BLaER1 (cell line): ENCODE data around the gene GGACT.

Experiments
- H3K27ac ChIP-seq: shearing (Covaris generic); formaldehyde crosslinking; 2 replicates; pipeline ENCODE4 v1.8.1; 2022
- H3K27me3 ChIP-seq: shearing (Covaris generic); formaldehyde crosslinking; 2 replicates; pipeline ENCODE4 v1.8.1; 2022
- H3K36me3 ChIP-seq: shearing (Covaris generic); formaldehyde crosslinking; 2 replicates; pipeline ENCODE4 v1.8.1; 2022
- H3K4me1 ChIP-seq: shearing (Covaris generic); formaldehyde crosslinking; 2 replicates; pipeline ENCODE4 v1.8.1; 2022
- H3K4me2 ChIP-seq: shearing (Covaris generic); formaldehyde crosslinking; 2 replicates; pipeline ENCODE4 v1.8.1; 2022
- H3K4me3 ChIP-seq: shearing (Covaris generic); formaldehyde crosslinking; 2 replicates; pipeline ENCODE4 v1.8.1; 2022
- H3K9ac ChIP-seq: shearing (Covaris generic); formaldehyde crosslinking; 2 replicates; pipeline ENCODE4 v1.8.1; 2022
- H3K9me3 ChIP-seq: shearing (Covaris generic); formaldehyde crosslinking; 2 replicates; pipeline ENCODE4 v1.8.1; 2022
- H4K20me1 ChIP-seq: shearing (Covaris generic); formaldehyde crosslinking; 2 replicates; pipeline ENCODE4 v1.8.1; 2022
- Cebpa-rat ChIP-seq: shearing (Covaris generic); IDR thresholded peaks from 2 replicates; pipeline ENCODE4 v1.8.1; 2022

The GGACT gene

DNA sequence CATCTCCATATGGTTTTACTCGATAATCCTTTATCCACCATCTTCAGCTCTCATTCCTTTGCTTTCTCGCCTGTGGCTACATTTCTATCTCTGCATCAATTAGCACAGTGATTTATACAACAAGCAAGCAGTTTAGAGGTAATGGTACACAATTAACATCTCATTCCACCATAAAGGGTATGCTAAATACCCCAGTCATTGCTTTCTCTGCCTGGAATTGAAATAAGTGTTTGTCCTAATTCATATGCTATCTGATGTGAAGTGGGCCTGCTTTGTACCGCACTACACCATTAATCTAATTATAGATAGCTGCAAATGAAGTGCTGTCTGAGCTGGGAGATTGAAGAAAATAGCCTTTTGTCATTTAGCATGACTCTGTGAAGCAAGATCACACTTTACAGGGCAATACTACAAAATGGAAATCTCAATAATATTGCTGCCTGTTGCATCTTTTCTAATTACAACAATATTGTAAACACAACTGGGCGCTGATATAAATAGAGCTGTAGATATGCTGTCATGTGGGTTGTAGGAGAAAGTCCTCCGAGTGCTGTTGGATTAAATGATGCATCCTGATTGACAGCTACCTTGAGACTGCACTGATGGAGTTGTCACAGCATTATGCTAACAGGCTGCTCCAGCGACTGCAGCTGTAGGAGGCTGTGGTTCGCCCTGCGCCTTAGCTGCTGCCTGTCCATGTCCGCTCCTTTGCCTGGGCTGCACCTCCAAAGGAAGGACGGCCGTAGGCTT is 78.2 kb downstream of the GGACT start:
- no peak overlapping the region for H3K4me3 ChIP-seq
- no peaks in the 10 kb centered on the region for H3K36me3 ChIP-seq
- no peak overlapping the region for H3K9ac ChIP-seq
- TF ChIP-seq Cebpa-rat, result no peak
- no peak overlapping the region for H3K4me2 ChIP-seq
- H3K4me1 ChIP-seq, result peaks cover 25% of the 10 kb centered on the region
- no peaks in the 10 kb centered on the region for H3K27me3 ChIP-seq
- H4K20me1 ChIP-seq, result no peaks in the 10 kb centered on the region
- H3K27ac ChIP-seq, result no peak overlapping the region
- H3K9me3 ChIP-seq, result no peaks in the 10 kb centered on the region

DNA sequence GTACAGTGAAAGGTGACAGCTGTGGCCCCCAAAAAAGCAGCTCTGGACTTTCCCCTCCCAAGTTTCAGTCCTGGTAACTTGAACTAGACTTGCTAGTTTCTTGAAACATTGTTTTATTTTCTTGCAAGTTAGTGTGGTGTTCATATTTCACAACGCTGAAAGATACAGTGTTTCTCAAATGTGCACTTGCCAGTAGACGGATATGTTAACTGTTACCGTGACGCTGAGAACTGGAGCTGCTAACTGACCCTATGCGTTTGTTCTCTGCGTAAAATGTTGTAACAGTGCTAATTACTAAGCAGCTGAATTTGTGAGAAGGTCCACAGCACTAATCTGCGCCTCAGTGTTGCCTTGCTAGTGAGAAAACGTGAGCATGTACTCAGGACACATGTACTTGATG is 79.6 kb downstream of the GGACT start:
- no peak for TF ChIP-seq Cebpa-rat
- H3K9me3 ChIP-seq, result no peaks in the 10 kb centered on the region
- H3K27me3 ChIP-seq, result no peaks in the 10 kb centered on the region
- no peaks in the 10 kb centered on the region for H3K36me3 ChIP-seq
- H4K20me1 ChIP-seq, result no peaks in the 10 kb centered on the region
- H3K4me1 ChIP-seq, result peaks cover 18% of the 10 kb centered on the region
- H3K4me2 ChIP-seq, result no peak overlapping the region
- H3K4me3 ChIP-seq, result no peak overlapping the region
- no peak overlapping the region for H3K9ac ChIP-seq
- H3K27ac ChIP-seq, result no peak overlapping the region

DNA sequence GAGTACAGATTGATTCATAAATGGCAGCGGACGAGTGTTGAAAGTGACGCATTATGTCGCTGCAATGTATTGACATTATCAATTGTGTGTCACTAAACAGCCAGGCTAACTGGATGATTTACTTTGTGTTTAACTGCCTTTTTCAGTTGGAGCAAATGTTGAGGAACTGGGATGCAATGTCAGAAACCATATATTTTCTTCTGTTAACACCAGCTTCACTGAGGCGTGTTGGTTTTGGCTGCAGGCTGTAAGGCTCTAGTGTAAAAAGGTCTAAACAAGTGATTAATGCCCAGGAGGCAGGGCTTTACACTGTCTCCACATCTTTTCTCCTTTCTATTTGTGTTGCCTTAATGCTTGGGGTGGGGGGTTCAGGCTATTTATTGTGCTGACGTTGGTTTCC is 80.1 kb downstream of the GGACT start:
- H3K36me3 ChIP-seq, result no peaks in the 10 kb centered on the region
- H3K27me3 ChIP-seq, result no peaks in the 10 kb centered on the region
- no peak overlapping the region for H3K27ac ChIP-seq
- H3K9ac ChIP-seq, result no peak overlapping the region
- no peak for TF ChIP-seq Cebpa-rat
- peaks cover 16% of the 10 kb centered on the region for H3K4me1 ChIP-seq
- no peak overlapping the region for H3K4me2 ChIP-seq
- no peaks in the 10 kb centered on the region for H4K20me1 ChIP-seq
- no peak overlapping the region for H3K4me3 ChIP-seq
- H3K9me3 ChIP-seq, result no peaks in the 10 kb centered on the region

DNA sequence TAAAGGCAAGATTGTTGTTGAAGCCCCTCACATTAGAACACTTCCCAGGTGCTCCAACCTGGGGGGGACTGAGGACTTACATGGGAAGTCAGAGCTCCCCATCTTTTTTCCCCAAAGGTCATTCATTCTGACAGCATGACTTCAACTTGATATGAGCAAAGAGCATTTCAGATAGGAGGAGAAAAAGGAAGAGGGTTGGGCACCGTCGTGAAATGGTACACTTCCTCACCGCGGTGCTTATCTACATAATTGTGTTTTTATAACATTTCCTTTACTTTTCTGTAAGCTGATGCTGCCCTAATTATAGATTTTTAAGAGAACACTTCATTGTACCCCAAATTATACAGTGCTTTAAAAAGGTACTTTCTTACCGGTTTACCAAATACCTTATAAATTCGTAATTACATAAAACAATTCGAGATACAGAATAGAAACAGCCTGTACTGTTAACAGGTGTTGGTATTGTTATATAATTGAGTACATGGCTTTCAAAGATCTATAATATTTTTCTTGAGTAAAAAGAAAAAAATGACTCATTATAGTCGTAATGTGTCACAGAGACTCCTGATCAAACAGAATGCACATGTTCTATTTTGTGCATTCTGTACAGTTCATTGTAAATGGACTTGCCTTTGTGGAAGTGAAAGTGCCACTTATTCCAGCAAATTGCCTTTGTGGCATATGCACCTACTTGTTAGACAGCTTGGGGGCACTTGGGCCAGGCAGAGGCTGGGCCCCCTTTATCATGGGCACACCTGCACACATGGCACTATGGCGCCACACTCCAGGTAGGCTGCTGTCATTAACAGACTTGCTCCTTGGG is 81.8 kb downstream of the GGACT start:
- Histone ChIP-seq H3K27ac (no peak overlapping the region), H3K4me3 (no peak overlapping the region), H4K20me1 (no peaks in the 10 kb centered on the region), H3K9ac (no peak overlapping the region), H3K27me3 (no peaks in the 10 kb centered on the region), H3K4me1 (peaks cover 7% of the 10 kb centered on the region), H3K9me3 (no peaks in the 10 kb centered on the region), H3K36me3 (no peaks in the 10 kb centered on the region), H3K4me2 (no peak overlapping the region)
- TF ChIP-seq Cebpa-rat, result no peak

DNA sequence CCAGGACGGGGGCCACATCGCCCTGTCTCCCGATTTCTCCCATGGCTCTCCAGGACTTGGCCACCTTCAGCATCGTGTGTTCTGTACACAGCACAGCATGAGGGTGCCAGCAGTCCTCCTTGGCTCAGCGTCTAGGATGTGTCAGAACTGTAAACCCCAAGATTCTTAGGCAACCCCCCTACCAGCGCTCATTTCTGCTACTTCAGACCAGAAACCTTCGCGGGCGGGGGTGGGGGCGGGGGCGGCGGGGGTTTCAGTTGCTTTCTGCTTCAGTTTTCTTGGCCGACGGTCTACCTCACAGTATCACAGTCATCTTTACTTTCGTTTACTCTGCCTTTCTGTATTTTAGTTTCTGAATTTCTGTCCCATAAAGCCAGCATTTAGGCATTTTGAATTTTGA is 82.4 kb downstream of the GGACT start:
- Histone ChIP-seq H3K4me3 (no peak overlapping the region), H3K36me3 (no peaks in the 10 kb centered on the region), H3K9me3 (no peaks in the 10 kb centered on the region), H3K27me3 (no peaks in the 10 kb centered on the region), H3K27ac (no peak overlapping the region), H3K4me2 (no peak overlapping the region), H4K20me1 (no peaks in the 10 kb centered on the region), H3K4me1 (peaks cover under 1% of the 10 kb centered on the region; the same call in 1 of the 2 replicates), H3K9ac (no peak overlapping the region)
- TF ChIP-seq Cebpa-rat, result no peak

DNA sequence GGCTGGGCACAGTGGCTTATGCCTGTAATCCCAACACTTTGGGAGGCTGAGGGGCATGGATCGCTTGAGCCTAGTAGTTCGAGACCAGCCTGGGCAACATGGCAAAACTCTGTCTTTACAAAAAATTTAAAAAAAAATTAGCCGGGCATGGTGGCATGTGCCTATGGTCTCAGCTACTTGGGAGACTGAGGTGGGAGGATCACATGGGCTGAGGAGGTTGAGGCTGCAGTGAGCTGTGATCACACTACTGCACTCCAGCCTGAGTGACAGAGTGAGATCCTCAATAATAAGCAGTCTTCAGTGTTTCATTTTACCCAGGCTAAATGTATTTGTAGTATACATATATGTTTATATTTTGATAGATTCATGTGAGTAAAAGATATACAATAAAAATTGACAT is 85.0 kb downstream of the GGACT start:
- no peak overlapping the region for H3K4me2 ChIP-seq
- no peak for TF ChIP-seq Cebpa-rat
- no peaks in the 10 kb centered on the region for H3K36me3 ChIP-seq
- H3K27ac ChIP-seq, result no peak overlapping the region
- no peak overlapping the region for H3K9ac ChIP-seq
- H3K9me3 ChIP-seq, result no peaks in the 10 kb centered on the region
- H4K20me1 ChIP-seq, result no peaks in the 10 kb centered on the region
- no peaks in the 10 kb centered on the region for H3K27me3 ChIP-seq
- H3K4me3 ChIP-seq, result no peak overlapping the region
- no peaks in the 10 kb centered on the region for H3K4me1 ChIP-seq

DNA sequence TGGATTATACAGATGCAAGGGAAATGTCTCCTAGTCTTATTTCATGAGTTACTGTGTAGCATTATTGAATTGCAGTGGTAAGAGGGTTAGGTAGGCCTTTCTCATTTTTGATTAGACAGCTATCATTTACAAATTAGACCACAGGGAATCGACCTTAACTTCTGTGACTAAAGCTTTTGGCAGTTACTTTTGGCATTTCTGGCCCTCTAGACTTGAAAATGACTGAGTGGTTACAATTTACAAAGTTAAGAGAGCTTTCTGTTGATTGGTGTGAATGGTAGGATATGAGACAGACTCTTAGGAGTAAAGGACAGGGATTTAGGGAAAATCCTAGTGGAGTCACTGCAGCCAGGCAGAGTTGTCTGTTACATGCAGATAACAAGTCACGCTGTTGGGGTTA is 86.1 kb downstream of the GGACT start:
- H3K9me3 ChIP-seq, result no peaks in the 10 kb centered on the region
- H3K4me2 ChIP-seq, result no peak overlapping the region
- no peaks in the 10 kb centered on the region for H3K4me1 ChIP-seq
- no peaks in the 10 kb centered on the region for H3K27me3 ChIP-seq
- H3K4me3 ChIP-seq, result no peak overlapping the region
- no peak overlapping the region for H3K27ac ChIP-seq
- no peak overlapping the region for H3K9ac ChIP-seq
- H4K20me1 ChIP-seq, result no peaks in the 10 kb centered on the region
- no peak for TF ChIP-seq Cebpa-rat
- no peaks in the 10 kb centered on the region for H3K36me3 ChIP-seq

DNA sequence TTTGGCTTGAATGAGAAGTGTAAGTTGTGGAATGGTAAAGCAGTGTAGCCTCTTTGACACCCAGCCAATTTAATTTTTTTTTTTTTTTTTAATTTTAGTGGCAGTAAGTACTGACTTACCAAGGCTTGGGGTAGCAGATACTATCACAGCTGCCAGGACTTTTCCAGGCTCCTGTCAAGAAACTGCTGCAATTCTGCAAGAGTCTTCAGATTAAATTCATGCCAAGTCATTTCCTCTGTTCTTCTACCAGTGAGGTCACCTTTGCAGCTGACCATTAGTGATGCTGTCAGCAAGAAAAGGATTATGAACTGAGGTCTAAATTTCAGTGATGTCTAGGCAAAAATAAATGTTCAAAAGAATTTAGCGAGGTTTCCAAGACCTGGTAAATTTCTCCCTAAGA is 91.2 kb downstream of the GGACT start:
- no peak overlapping the region for H3K4me2 ChIP-seq

DNA sequence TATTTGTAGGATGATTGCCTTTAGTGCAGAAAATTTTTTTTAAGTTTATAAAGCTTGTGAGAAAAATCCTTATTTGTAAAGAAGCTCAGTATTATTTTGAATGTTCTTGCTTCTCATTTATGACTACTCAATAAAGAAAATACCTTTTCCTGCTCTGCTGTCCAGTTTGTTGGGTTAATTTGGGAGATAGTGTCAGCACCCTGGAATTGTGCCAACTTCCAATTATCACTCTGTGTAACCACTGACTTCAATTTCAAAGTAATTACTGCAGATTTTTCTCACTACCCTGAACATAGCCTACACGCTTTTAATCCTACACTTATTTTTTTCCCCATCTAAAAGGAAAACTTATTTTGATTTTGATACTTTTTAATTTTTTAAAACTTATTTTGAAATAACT is 93.1 kb downstream of the GGACT start:
- Histone ChIP-seq H3K4me1 (no peaks in the 10 kb centered on the region), H3K27me3 (no peaks in the 10 kb centered on the region), H3K9me3 (no peaks in the 10 kb centered on the region), H3K36me3 (no peaks in the 10 kb centered on the region), H3K9ac (no peak overlapping the region), H4K20me1 (no peaks in the 10 kb centered on the region), H3K27ac (no peak overlapping the region), H3K4me3 (no peak overlapping the region), H3K4me2 (no peak overlapping the region)
- TF ChIP-seq Cebpa-rat, result no peak

More for the DNA sequence above, 91.2 kb downstream of the GGACT start:
- Histone ChIP-seq H3K4me1 (no peaks in the 10 kb centered on the region), H3K27me3 (no peaks in the 10 kb centered on the region), H3K36me3 (no peaks in the 10 kb centered on the region), H3K9ac (no peak overlapping the region), H3K27ac (no peak overlapping the region), H3K9me3 (no peaks in the 10 kb centered on the region), H3K4me3 (no peak overlapping the region), H4K20me1 (no peaks in the 10 kb centered on the region)
- no peak for TF ChIP-seq Cebpa-rat

DNA sequence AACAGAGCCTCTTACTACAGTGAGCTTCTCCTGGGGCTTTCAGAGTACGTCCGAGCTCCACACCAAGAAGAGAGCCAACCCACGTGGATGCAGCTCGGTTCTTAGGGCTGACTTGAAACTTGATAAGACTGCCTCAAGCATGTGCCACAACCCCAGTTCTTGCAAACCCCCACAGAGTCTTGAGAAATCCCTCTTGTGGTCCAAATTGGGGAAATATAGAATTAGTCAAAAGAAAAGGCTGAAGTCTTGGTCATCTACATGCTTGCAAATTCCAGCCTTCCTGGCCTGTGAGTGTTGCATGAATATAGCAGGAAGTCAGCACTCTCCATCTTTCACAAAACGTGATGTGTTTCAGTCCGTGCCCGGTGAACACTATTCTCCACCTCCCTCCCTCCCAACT is 95.2 kb downstream of the GGACT start:
- H3K4me3 ChIP-seq, result no peak overlapping the region
- no peak overlapping the region for H3K27ac ChIP-seq
- H3K36me3 ChIP-seq, result no peaks in the 10 kb centered on the region
- TF ChIP-seq Cebpa-rat, result no peak
- H3K27me3 ChIP-seq, result no peaks in the 10 kb centered on the region
- H3K4me2 ChIP-seq, result no peak overlapping the region
- no peaks in the 10 kb centered on the region for H3K4me1 ChIP-seq
- H3K9me3 ChIP-seq, result no peaks in the 10 kb centered on the region
- no peak overlapping the region for H3K9ac ChIP-seq
- H4K20me1 ChIP-seq, result no peaks in the 10 kb centered on the region
